ENCODE measurements around the gene PKNOX2. TPM values are rescaled to one million over a fixed set of nuclear protein-coding genes. Genes with fewer than 3 reads are reported as not detected.

The PKNOX2 gene
- total and polyA plus RNA-seq, 2 of the 8 experiments (the other 6 are each of a cell fraction or from before 2014, with no cell fraction given), result 2.0 TPM

GRCh38 chr11:125190566-125190965 lies 26.0 kb downstream of the PKNOX2 start:
- no peak overlapping the region for H3K4ac ChIP-seq (replicated peaks; ENCODE audit: insufficient read length, low read depth, low read length)
- WGBS, 2 experiments (ENCODE audit: extremely low coverage in 1 of 2, insufficient coverage in 1 of 2, insufficient read length in 1 of 2, insufficient replicate concordance in 2 of 2, low coverage in 1 of 2, low lambda C conversion rate in 2 of 2, missing lambda C conversion rate in 1 of 2), result 53% methylated on average over 5 of the region's 5 CpGs; no CpG with 5 or more reads in 1 of the 2 experiments
- H2BK12ac ChIP-seq (ENCODE audit: low read depth, low read length), result no peak overlapping the region
- H3K56ac ChIP-seq (replicated peaks; ENCODE audit: insufficient read length, low read depth, low read length), result no peak overlapping the region
- H2BK20ac ChIP-seq (ENCODE audit: low read length), result no peak overlapping the region
- H2BK120ac ChIP-seq (replicated peaks; ENCODE audit: low read depth, low read length), result no peak overlapping the region
- H2BK5ac ChIP-seq (ENCODE audit: low read depth, low read length), result no peak overlapping the region
- DNase-seq (ENCODE audit: low read depth in 1 of 2, low spot score in 2 of 2) (no peak), FAIRE-seq (no peak)
- no peak overlapping the region for H3K9ac ChIP-seq (replicated peaks in 1 of 4; ENCODE audit: extremely low read depth in 1 of 4, low read depth in 3 of 4, low read length in 3 of 4)
- H3K9me3 ChIP-seq (ENCODE audit: insufficient read depth in 2 of 2, low read depth in 1 of 2, low read length in 1 of 2), result peaks cover 0 to 5% of the 10 kb centered on the region in 2 experiments; a peak in 1 of 4 replicates
- H3K27me3 ChIP-seq (replicated peaks in 1 of 4; ENCODE audit: control insufficient read depth in 3 of 4, extremely low read depth in 1 of 4, insufficient read depth in 3 of 4, low read length in 3 of 4), result no peaks in the 10 kb centered on the region
- ChIA-PET POLR2A (ENCODE audit: partially characterized antibody) (no interaction called here), CTCF (ENCODE audit: partially characterized antibody) (interaction anchor here (1.0 to 1.7 kb wide), 3 partner anchors 20 to 67 kb away, joined by 3 to 5 read pairs (median 4); no protein-coding TSS in a partner anchor)
- no peak overlapping the region for H2AK5ac ChIP-seq (ENCODE audit: low read depth, low read length)
- H3K14ac ChIP-seq (ENCODE audit: insufficient read length), result no peak overlapping the region
- no peaks in the 10 kb centered on the region for H3K23me2 ChIP-seq (ENCODE audit: low read depth, low read length)
- H3K79me1 ChIP-seq (ENCODE audit: low read depth, low read length), result no peaks in the 10 kb centered on the region
- no peak overlapping the region for H2AFZ ChIP-seq (ENCODE audit: low read length)
- H4K5ac ChIP-seq (ENCODE audit: insufficient read length, low read depth, low read length), result no peak overlapping the region
- H2BK15ac ChIP-seq (ENCODE audit: low read length), result no peak overlapping the region
- no peaks in the 10 kb centered on the region for H3K79me2 ChIP-seq (ENCODE audit: control insufficient read depth in 1 of 2, insufficient read depth in 2 of 2, low read length in 2 of 2)
- H4K20me1 ChIP-seq (replicated peaks in 1 of 2; ENCODE audit: control insufficient read depth in 1 of 2, insufficient read depth in 2 of 2, low read length in 2 of 2), result no peaks in the 10 kb centered on the region
- no peak overlapping the region for H4K91ac ChIP-seq (replicated peaks; ENCODE audit: insufficient read length, low read length)
- H3K4me3 ChIP-seq (ENCODE audit: extremely low read depth in 1 of 4, insufficient read depth in 2 of 4, low read depth in 3 of 4, low read length in 4 of 4), result no peak overlapping the region
- H3K4me1 ChIP-seq (replicated peaks in 1 of 4; ENCODE audit: control insufficient read depth in 3 of 4, insufficient read depth in 4 of 4, low read length in 3 of 4), result peaks cover 0 to 7% (median 3%) of the 10 kb centered on the region in 4 experiments; a peak in 5 of 7 replicates
- H3K36me3 ChIP-seq (ENCODE audit: control insufficient read depth in 2 of 4, insufficient read depth in 4 of 4, low read length in 3 of 4), result no peaks in the 10 kb centered on the region
- H3K23ac ChIP-seq (ENCODE audit: insufficient read length), result no peak overlapping the region
- no peak overlapping the region for H3K18ac ChIP-seq (ENCODE audit: extremely low read depth, low read length)
- H3K4me2 ChIP-seq (ENCODE audit: insufficient read depth in 1 of 2, low read depth in 2 of 2, low read length in 2 of 2), result no peak overlapping the region
- no peak overlapping the region for H4K8ac ChIP-seq (ENCODE audit: extremely low read depth, insufficient read depth, low read length)
- H3K27ac ChIP-seq (ENCODE audit: low read depth, low read length), result no peak overlapping the region
- TF ChIP-seq CBX8 (IDR thresholded peaks at IDR 0.05; ENCODE audit: borderline replicate concordance, low read depth, low read length), result no peak
- no peak for TF ChIP-seq NANOG (IDR thresholded peaks at IDR 0.05; ENCODE audit: insufficient read depth, low read depth, low read length, poor library complexity, severe bottlenecking)
- no peak for TF ChIP-seq GABPA (IDR thresholded peaks at IDR 0.05; ENCODE audit: borderline replicate concordance, insufficient read depth, low read length)
- TF ChIP-seq RXRA (IDR thresholded peaks at IDR 0.05; ENCODE audit: insufficient read depth, low read depth, low read length), result no peak
- TF ChIP-seq KDM1A (IDR thresholded peaks at IDR 0.05; ENCODE audit: borderline replicate concordance, low read length), result no peak
- no peak for TF ChIP-seq POLR2AphosphoS5 (IDR thresholded peaks at IDR 0.05; ENCODE audit: low read depth, low read length)
- no peak for TF ChIP-seq HDAC6 (IDR thresholded peaks at IDR 0.05; ENCODE audit: low read depth, low read length)
- no peak for TF ChIP-seq CTBP2 (IDR thresholded peaks at IDR 0.05; ENCODE audit: borderline replicate concordance, insufficient read depth, insufficient read length, low read length)
- TF ChIP-seq USF2 (IDR thresholded peaks at IDR 0.05; ENCODE audit: low read length), result no peak
- TF ChIP-seq CEBPB (IDR thresholded peaks at IDR 0.05; ENCODE audit: low read depth, low read length), result no peak
- TF ChIP-seq CHD2 (IDR thresholded peaks at IDR 0.05; ENCODE audit: low read length), result no peak
- TF ChIP-seq SIX5 (IDR thresholded peaks at IDR 0.05; ENCODE audit: low read depth, low read length), result no peak
- no peak for TF ChIP-seq BACH1 (IDR thresholded peaks at IDR 0.05; ENCODE audit: low read length)
- no peak for TF ChIP-seq CBX5 (IDR thresholded peaks at IDR 0.05; ENCODE audit: low read depth, low read length)

Measured in H1 (cell line).